Measurements from ENCODE around the gene TPSB2.
"Not testable (repeated sequence)": the region's sequence is repeated elsewhere in the genome, so short reads cannot be mapped to it uniquely, and the experiment has no call there.

TPSB2 gene

DNA sequence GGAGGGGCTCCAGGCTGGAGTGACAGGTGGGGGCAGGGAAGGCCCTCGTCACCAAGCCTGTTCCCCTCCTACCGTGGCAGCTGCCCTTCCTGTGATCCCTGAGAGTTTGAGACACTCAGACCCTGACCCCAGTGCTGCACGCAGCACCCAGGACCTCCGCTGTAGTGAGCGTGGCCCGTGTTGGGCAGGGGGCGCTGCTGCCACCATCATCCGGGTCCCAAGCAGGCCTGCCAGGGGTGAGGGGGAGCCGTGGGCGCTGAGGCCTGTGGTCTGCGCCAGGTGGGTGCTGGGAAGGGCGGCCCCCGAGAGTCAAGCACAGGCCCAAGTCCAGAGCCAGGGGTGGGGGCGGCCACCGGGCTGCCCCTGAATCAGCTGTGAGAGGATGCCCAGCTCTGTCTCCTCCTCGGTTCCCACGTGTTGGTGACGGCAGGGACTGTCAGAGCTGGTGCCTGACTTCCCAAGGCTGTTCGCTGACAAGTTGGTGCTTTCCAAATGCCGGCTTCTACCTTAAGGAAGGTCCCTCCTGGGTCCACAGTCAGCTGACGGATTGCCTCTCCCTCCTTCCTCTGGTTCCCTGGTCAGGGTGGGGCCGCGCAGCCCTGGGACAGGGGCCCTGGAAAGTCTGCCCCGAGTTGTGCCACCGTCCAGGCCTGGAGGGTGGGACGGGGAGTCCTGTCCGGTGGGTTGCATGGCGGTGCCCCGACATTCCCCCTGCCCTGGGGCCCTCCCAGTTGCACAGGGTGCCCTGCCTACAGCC lies 36.0 kb downstream of the TPSB2 start:
- H3K4me2 ChIP-seq (ENCODE audit: low read length): no peak overlapping the region
- 0 out of 2 replicates have a peak, but pooled peaks cover 4% of the 10 kb centered on the region for H4K20me1 ChIP-seq (ENCODE audit: insufficient read depth, low read length)
- H3K27ac ChIP-seq (ENCODE audit: low read length): no peak overlapping the region
- TF ChIP-seq, protein P1, sequence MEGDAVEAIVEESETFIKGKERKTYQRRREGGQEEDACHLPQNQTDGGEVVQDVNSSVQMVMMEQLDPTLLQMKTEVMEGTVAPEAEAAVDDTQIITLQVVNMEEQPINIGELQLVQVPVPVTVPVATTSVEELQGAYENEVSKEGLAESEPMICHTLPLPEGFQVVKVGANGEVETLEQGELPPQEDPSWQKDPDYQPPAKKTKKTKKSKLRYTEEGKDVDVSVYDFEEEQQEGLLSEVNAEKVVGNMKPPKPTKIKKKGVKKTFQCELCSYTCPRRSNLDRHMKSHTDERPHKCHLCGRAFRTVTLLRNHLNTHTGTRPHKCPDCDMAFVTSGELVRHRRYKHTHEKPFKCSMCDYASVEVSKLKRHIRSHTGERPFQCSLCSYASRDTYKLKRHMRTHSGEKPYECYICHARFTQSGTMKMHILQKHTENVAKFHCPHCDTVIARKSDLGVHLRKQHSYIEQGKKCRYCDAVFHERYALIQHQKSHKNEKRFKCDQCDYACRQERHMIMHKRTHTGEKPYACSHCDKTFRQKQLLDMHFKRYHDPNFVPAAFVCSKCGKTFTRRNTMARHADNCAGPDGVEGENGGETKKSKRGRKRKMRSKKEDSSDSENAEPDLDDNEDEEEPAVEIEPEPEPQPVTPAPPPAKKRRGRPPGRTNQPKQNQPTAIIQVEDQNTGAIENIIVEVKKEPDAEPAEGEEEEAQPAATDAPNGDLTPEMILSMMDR (IDR thresholded peaks at IDR 0.05; ENCODE audit: low read depth, low read length): no peak
- TF ChIP-seq EZH2phosphoT487 (IDR thresholded peaks at IDR 0.05; ENCODE audit: low read depth): no peak
- no peak overlapping the region for H3K4me3 ChIP-seq (ENCODE audit: low read length)
- no peaks in the 10 kb centered on the region for H3K36me3 ChIP-seq (replicated peaks; ENCODE audit: low read depth, low read length)
- no peak overlapping the region for H2AFZ ChIP-seq (ENCODE audit: low read depth, low read length)
- H3K79me2 ChIP-seq (ENCODE audit: low read length): no peaks in the 10 kb centered on the region
- H3K4me1 ChIP-seq (ENCODE audit: low read length): no peaks in the 10 kb centered on the region
- H3K9me3 ChIP-seq (ENCODE audit: insufficient read depth, low read length): no peaks in the 10 kb centered on the region
- H3K9ac ChIP-seq (ENCODE audit: low read length): no peak overlapping the region
- H3K27me3 ChIP-seq (ENCODE audit: low read depth, low read length): no peaks in the 10 kb centered on the region

DNA sequence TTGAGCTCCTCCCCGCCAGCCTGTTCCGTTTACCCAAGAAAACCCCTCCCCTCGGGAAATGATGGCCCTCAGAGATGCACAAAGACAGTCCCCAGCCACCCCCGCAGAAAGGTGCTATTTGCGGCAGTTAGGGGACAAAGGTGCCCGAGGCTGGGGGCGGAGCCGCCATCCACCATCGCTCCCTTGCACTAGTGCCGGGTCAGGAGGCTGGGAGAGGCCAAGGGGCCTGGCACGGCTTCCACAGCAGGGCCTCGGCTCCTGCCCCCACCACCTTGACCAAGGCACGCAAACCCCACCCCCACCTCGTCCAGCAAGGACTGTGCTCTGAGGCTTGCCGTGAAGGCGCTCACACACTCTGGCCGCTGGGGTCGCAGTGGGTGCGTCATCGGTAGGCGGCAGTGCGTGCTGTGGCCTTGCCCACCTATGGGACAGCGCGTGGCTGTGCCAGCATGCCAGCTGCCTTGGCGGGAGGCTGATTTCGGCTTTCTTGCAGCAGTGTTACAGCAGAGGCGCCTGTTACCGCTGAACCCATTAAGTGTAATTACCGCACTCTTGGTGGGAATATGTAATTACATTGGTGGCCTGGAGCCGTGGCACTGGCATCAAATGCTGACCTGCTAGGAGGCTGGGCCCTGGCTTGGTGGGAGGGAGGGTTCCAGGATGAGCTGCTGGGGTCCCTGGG lies 36.7 kb downstream of the TPSB2 start:
- Histone ChIP-seq H3K4me1 (ENCODE audit: low read length) (no peaks in the 10 kb centered on the region), H2AFZ (ENCODE audit: low read depth, low read length) (no peak overlapping the region), H4K20me1 (ENCODE audit: insufficient read depth, low read length) (0 out of 2 replicates have a peak, but pooled peaks cover 8% of the 10 kb centered on the region), H3K9me3 (ENCODE audit: insufficient read depth, low read length) (no peaks in the 10 kb centered on the region), H3K27me3 (ENCODE audit: low read depth, low read length) (no peaks in the 10 kb centered on the region), H3K4me2 (ENCODE audit: low read length) (no peak overlapping the region), H3K79me2 (ENCODE audit: low read length) (no peaks in the 10 kb centered on the region), H3K9ac (ENCODE audit: low read length) (no peak overlapping the region), H3K27ac (ENCODE audit: low read length) (no peak overlapping the region), H3K4me3 (ENCODE audit: low read length) (no peak overlapping the region), H3K36me3 (replicated peaks; ENCODE audit: low read depth, low read length) (no peaks in the 10 kb centered on the region)
- TF ChIP-seq, protein P1 (IDR thresholded peaks at IDR 0.05; ENCODE audit: low read depth, low read length): no peak
- TF ChIP-seq EZH2phosphoT487 (IDR thresholded peaks at IDR 0.05; ENCODE audit: low read depth): no peak

DNA sequence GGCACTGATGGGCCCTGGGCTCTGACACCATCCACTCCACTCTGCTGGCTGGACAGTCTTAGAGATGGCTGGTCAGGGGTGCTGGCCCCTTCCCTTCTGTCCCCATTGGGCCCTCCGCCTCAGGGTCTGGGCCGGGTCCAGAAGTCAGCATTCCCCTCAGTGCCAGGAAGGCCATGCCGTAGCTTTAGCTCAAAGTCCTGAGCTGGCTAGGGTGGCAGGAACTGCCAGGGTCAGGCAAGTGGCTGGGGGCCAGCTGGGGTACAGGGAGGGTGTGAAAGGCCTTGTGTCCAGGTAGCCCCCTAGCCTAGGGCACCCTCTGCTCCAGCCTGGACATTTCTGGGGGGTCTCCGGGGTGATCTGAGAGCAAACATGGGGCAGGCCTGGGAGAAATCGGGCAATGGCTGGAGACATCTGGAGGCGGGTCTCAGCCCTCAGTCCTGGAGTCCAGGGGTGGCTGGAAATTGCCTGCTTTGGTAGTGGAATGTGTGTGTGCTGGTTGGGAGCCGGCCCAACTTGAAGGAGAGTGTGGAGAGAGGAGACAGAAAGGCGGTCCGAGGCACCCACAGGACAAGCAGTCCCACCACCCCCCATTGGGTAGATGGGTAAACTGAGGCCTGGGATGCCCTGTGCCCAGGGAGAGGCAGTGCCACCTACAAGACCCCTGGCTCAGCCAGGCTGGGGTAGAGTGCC lies 37.5 kb downstream of the TPSB2 start:
- no peak overlapping the region for H3K27ac ChIP-seq (ENCODE audit: low read length)
- H3K36me3 ChIP-seq (replicated peaks; ENCODE audit: low read depth, low read length): no peaks in the 10 kb centered on the region
- H4K20me1 ChIP-seq (ENCODE audit: insufficient read depth, low read length): 0 out of 2 replicates have a peak, but pooled peaks cover 8% of the 10 kb centered on the region
- no peaks in the 10 kb centered on the region for H3K27me3 ChIP-seq (ENCODE audit: low read depth, low read length)
- TF ChIP-seq, protein P1 (IDR thresholded peaks at IDR 0.05; ENCODE audit: low read depth, low read length): no peak
- TF ChIP-seq EZH2phosphoT487 (IDR thresholded peaks at IDR 0.05; ENCODE audit: low read depth): no peak
- H3K9ac ChIP-seq (ENCODE audit: low read length): no peak overlapping the region
- H3K4me3 ChIP-seq (ENCODE audit: low read length): no peak overlapping the region
- no peaks in the 10 kb centered on the region for H3K79me2 ChIP-seq (ENCODE audit: low read length)
- no peak overlapping the region for H2AFZ ChIP-seq (ENCODE audit: low read depth, low read length)
- no peak overlapping the region for H3K4me2 ChIP-seq (ENCODE audit: low read length)
- H3K9me3 ChIP-seq (ENCODE audit: insufficient read depth, low read length): no peaks in the 10 kb centered on the region
- no peaks in the 10 kb centered on the region for H3K4me1 ChIP-seq (ENCODE audit: low read length)

DNA sequence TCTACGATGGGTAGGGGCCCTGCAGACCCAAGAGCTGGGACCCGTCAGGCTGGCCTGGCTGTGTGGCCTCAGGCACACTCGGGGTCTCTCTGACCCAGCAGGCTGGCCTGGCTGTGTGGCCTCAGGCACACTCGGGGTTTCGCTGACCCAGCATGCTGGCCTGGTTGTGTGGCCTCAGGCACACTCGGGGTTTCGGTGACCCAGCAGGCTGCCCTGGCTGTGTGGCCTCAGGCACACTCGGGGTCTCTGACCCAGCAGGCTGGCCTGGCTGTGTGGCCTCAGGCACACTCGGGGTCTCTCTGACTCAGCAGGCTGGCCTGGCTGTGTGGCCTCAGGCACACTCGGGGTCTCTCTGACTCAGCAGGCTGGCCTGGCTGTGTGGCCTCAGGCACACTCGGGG lies 39.2 kb downstream of the TPSB2 start:
- not testable (repeated sequence) for H3K79me2 ChIP-seq (ENCODE audit: low read length); H2AFZ ChIP-seq (ENCODE audit: low read depth, low read length); H3K27ac ChIP-seq (ENCODE audit: low read length); H3K4me1 ChIP-seq (ENCODE audit: low read length); H3K4me3 ChIP-seq (ENCODE audit: low read length); H3K36me3 ChIP-seq (replicated peaks; ENCODE audit: low read depth, low read length); H3K9me3 ChIP-seq (ENCODE audit: insufficient read depth, low read length); H4K20me1 ChIP-seq (ENCODE audit: insufficient read depth, low read length); H3K9ac ChIP-seq (ENCODE audit: low read length); H3K4me2 ChIP-seq (ENCODE audit: low read length); H3K27me3 ChIP-seq (ENCODE audit: low read depth, low read length)
